Dermis microvascular lymphatic vessel endothelial cell (primary cell): ENCODE results near the gene HLA-DRB1. TPM values are rescaled to one million over a fixed set of nuclear protein-coding genes. Genes with fewer than 3 reads are reported as not detected.
"Not testable (repeated sequence)": the region's sequence is repeated elsewhere in the genome, so short reads cannot be mapped to it uniquely, and the experiment has no call there.

Source experiments
- DNase-seq, 2 donors: peaks; one replicate each; pipeline versions ENCODE4 v3.0.0 to v3.0.0-alpha.2; 2010; ENCODE audit warnings: low read depth in 2 of 2
- total RNA-seq: library from RNA; depleted of rRNA; stranded (reverse); fragments of >200 nt; gene quantifications from 2 replicates; pipeline ENCODE4 v1.2.1, GENCODE V29; 2014

The HLA-DRB1 gene
- total RNA-seq, result 0.76 and 2.1 TPM in 2 replicates

- DNase-seq, result peak in 1 of 2 donors; percentile 7
Measured at GRCh38 chr6:32589596-32590449, at the start of gene HLA-DRB1. HLA-DRB1 (minus strand) TSS chr6:32589848; CDS start chr6:32589742, 106 bp downstream.

- no peak for DNase-seq
Measured at GRCh38 chr6:32638532-32639219, 49.0 kb upstream of the HLA-DRB1 start.

- no peak for DNase-seq
Measured at GRCh38 chr6:32637883-32638282, 48.2 kb upstream of the HLA-DRB1 start.

- DNase-seq, result no peak
Measured at GRCh38 chr6:32637219-32637880, 47.7 kb upstream of the HLA-DRB1 start, which contains the start of gene HLA-DQA1. HLA-DQA1 (plus strand) TSS chr6:32637406; CDS start chr6:32637459, 53 bp downstream.

GRCh38 chr6:32635526-32636123 is 46.0 kb upstream of the HLA-DRB1 start:
- DNase-seq, result no peak

- DNase-seq, result not testable (repeated sequence)
Measured at GRCh38 chr6:32629793-32630192, 40.1 kb upstream of the HLA-DRB1 start.

GRCh38 chr6:32627831-32628230 is 38.2 kb upstream of the HLA-DRB1 start:
- DNase-seq, result peak; percentile 24 to 49

- DNase-seq, result no peak
Measured at GRCh38 chr6:32627249-32627648, 37.6 kb upstream of the HLA-DRB1 start.

- DNase-seq, result no peak
Measured at GRCh38 chr6:32625137-32625536, 35.5 kb upstream of the HLA-DRB1 start.

GRCh38 chr6:32624565-32624964 is 34.9 kb upstream of the HLA-DRB1 start:
- no peak for DNase-seq

- DNase-seq, result no peak
Measured at GRCh38 chr6:32623693-32624092, 34.0 kb upstream of the HLA-DRB1 start.

GRCh38 chr6:32622545-32623401 is 33.1 kb upstream of the HLA-DRB1 start:
- DNase-seq, result peak; percentile 23 to 53

- DNase-seq, result no peak
Measured at GRCh38 chr6:32621372-32621771, 31.7 kb upstream of the HLA-DRB1 start.

GRCh38 chr6:32617751-32618150 is 28.1 kb upstream of the HLA-DRB1 start:
- no peak for DNase-seq

GRCh38 chr6:32615885-32616532 is 26.4 kb upstream of the HLA-DRB1 start:
- no peak for DNase-seq

GRCh38 chr6:32614366-32615081 is 24.9 kb upstream of the HLA-DRB1 start:
- no peak for DNase-seq

- DNase-seq, result peak; percentile 5 to 21
Measured at GRCh38 chr6:32613475-32613874, 23.8 kb upstream of the HLA-DRB1 start.

- DNase-seq, result no peak
Measured at GRCh38 chr6:32610682-32611296, 21.1 kb upstream of the HLA-DRB1 start.
